ENCODE data around the gene WDTC1. TPM values are rescaled to one million over a fixed set of nuclear protein-coding genes. Genes with fewer than 3 reads are reported as not detected.

The WDTC1 gene
- total RNA-seq, 1 experiment from 2014 or later: 20.1 TPM

DNA sequence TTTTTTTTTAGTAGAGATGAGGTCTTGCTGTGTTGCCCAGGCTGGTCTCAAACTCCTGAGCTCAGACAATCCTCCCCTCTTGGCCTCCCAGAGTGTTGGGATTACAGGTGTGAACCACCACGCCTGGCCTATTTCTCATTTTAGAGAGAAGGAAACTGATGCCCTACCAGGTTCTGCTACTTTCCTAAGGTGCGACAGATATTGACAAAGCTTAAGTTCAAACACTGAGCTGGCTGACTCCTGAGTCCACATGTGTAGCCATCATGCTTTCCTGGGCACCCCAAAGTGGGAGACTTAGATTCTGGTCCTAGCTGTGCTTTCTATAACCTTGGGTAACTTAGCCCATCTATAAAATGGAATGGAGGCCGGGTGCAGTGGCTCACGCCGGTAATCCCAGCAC lies 82.4 kb downstream of the WDTC1 start:
- Mint-ChIP-seq H3K9me3 (no peaks in the 10 kb centered on the region), H3K4me3 (no peak overlapping the region), H3K36me3 (no peaks in the 10 kb centered on the region), H3K27ac (no peak overlapping the region), H3K27me3 (ENCODE audit: low read depth) (peaks cover 15% of the 10 kb centered on the region), H3K4me1 (peaks cover 10% of the 10 kb centered on the region)
- CTCF ChIA-PET: interaction anchor here (0.7 to 3.5 kb wide), 6 partner anchors 9 to 41 kb away, joined by 3 to 11 read pairs (median 6); no protein-coding TSS in a partner anchor
- ATAC-seq: no peak
- no peak for TF ChIP-seq RELA (CRISPR knock-in tag; IDR thresholded peaks at IDR 0.05; ENCODE audit: borderline replicate concordance)
- no peak for TF ChIP-seq SP1 (CRISPR knock-in tag; conservative IDR thresholded peaks at IDR 0.05)
- no peak for TF ChIP-seq MAX (CRISPR knock-in tag; IDR thresholded peaks at IDR 0.05)
- TF ChIP-seq SOX15 (CRISPR knock-in tag; IDR thresholded peaks at IDR 0.05): no peak
- TF ChIP-seq ERG (CRISPR knock-in tag; IDR thresholded peaks at IDR 0.05): no peak
- TF ChIP-seq ZNF396 (CRISPR knock-in tag; IDR thresholded peaks at IDR 0.05; ENCODE audit: borderline replicate concordance): no peak
- no peak for TF ChIP-seq TEAD4 (CRISPR knock-in tag; IDR thresholded peaks at IDR 0.05)
- TF ChIP-seq, protein P1, sequence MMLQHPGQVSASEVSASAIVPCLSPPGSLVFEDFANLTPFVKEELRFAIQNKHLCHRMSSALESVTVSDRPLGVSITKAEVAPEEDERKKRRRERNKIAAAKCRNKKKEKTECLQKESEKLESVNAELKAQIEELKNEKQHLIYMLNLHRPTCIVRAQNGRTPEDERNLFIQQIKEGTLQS (CRISPR knock-in tag; conservative IDR thresholded peaks at IDR 0.05): no peak
- TF ChIP-seq, protein P2, sequence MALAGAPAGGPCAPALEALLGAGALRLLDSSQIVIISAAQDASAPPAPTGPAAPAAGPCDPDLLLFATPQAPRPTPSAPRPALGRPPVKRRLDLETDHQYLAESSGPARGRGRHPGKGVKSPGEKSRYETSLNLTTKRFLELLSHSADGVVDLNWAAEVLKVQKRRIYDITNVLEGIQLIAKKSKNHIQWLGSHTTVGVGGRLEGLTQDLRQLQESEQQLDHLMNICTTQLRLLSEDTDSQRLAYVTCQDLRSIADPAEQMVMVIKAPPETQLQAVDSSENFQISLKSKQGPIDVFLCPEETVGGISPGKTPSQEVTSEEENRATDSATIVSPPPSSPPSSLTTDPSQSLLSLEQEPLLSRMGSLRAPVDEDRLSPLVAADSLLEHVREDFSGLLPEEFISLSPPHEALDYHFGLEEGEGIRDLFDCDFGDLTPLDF (CRISPR knock-in tag; IDR thresholded peaks at IDR 0.05): no peak
- no peak for TF ChIP-seq ATF6 (CRISPR knock-in tag; IDR thresholded peaks at IDR 0.05)
- TF ChIP-seq OVOL2 (CRISPR knock-in tag; IDR thresholded peaks at IDR 0.05; ENCODE audit: borderline replicate concordance): no peak
- DNase-seq (ENCODE audit: low spot score): no peak
- POLR2A ChIA-PET: no interaction called here

GRCh38 chr1:27318136-27318535 lies 83.7 kb downstream of the WDTC1 start:
- Mint-ChIP-seq H3K4me3 (no peak overlapping the region), H3K27ac (no peak overlapping the region), H3K36me3 (no peaks in the 10 kb centered on the region), H3K4me1 (peaks cover 14% of the 10 kb centered on the region), H3K9me3 (no peaks in the 10 kb centered on the region), H3K27me3 (ENCODE audit: low read depth) (peaks cover 10% of the 10 kb centered on the region)
- ATAC-seq: no peak
- no peak for DNase-seq (ENCODE audit: low spot score)
- POLR2A ChIA-PET: interaction anchor here (1.2 kb wide), 1 partner anchor 11 kb away, joined by 3 read pairs; no protein-coding TSS in a partner anchor
- CTCF ChIA-PET: interaction anchor here (0.7 to 3.5 kb wide), 6 partner anchors 11 to 73 kb away, joined by 3 to 11 read pairs (median 6); no protein-coding TSS in a partner anchor
- TF ChIP-seq ELF4 (CRISPR knock-in tag; IDR thresholded peaks at IDR 0.05; ENCODE audit: low read depth): no peak
- no peak for TF ChIP-seq NFE2L1 (CRISPR knock-in tag; IDR thresholded peaks at IDR 0.05)
- TF ChIP-seq MXD4 (CRISPR knock-in tag; IDR thresholded peaks at IDR 0.05; ENCODE audit: borderline replicate concordance): no peak
- TF ChIP-seq, protein P3, sequence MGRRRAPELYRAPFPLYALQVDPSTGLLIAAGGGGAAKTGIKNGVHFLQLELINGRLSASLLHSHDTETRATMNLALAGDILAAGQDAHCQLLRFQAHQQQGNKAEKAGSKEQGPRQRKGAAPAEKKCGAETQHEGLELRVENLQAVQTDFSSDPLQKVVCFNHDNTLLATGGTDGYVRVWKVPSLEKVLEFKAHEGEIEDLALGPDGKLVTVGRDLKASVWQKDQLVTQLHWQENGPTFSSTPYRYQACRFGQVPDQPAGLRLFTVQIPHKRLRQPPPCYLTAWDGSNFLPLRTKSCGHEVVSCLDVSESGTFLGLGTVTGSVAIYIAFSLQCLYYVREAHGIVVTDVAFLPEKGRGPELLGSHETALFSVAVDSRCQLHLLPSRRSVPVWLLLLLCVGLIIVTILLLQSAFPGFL (CRISPR knock-in tag; IDR thresholded peaks at IDR 0.05; ENCODE audit: borderline replicate concordance): no peak
- no peak for TF ChIP-seq IRF1 (CRISPR knock-in tag; IDR thresholded peaks at IDR 0.05)
- no peak for TF ChIP-seq ZNF671 (CRISPR knock-in tag; IDR thresholded peaks at IDR 0.05)
- TF ChIP-seq ZNF263 (CRISPR knock-in tag; IDR thresholded peaks at IDR 0.05; ENCODE audit: low read depth): no peak
- TF ChIP-seq NR2C2 (CRISPR knock-in tag; IDR thresholded peaks at IDR 0.05): no peak
- TF ChIP-seq STAT6 (CRISPR knock-in tag; conservative IDR thresholded peaks at IDR 0.05; ENCODE audit: low read depth): no peak
- TF ChIP-seq, protein P4, sequence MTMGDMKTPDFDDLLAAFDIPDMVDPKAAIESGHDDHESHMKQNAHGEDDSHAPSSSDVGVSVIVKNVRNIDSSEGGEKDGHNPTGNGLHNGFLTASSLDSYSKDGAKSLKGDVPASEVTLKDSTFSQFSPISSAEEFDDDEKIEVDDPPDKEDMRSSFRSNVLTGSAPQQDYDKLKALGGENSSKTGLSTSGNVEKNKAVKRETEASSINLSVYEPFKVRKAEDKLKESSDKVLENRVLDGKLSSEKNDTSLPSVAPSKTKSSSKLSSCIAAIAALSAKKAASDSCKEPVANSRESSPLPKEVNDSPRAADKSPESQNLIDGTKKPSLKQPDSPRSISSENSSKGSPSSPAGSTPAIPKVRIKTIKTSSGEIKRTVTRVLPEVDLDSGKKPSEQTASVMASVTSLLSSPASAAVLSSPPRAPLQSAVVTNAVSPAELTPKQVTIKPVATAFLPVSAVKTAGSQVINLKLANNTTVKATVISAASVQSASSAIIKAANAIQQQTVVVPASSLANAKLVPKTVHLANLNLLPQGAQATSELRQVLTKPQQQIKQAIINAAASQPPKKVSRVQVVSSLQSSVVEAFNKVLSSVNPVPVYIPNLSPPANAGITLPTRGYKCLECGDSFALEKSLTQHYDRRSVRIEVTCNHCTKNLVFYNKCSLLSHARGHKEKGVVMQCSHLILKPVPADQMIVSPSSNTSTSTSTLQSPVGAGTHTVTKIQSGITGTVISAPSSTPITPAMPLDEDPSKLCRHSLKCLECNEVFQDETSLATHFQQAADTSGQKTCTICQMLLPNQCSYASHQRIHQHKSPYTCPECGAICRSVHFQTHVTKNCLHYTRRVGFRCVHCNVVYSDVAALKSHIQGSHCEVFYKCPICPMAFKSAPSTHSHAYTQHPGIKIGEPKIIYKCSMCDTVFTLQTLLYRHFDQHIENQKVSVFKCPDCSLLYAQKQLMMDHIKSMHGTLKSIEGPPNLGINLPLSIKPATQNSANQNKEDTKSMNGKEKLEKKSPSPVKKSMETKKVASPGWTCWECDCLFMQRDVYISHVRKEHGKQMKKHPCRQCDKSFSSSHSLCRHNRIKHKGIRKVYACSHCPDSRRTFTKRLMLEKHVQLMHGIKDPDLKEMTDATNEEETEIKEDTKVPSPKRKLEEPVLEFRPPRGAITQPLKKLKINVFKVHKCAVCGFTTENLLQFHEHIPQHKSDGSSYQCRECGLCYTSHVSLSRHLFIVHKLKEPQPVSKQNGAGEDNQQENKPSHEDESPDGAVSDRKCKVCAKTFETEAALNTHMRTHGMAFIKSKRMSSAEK (CRISPR knock-in tag; IDR thresholded peaks at IDR 0.05; ENCODE audit: borderline replicate concordance): no peak
- no peak for TF ChIP-seq ZNF138 (CRISPR knock-in tag; conservative IDR thresholded peaks at IDR 0.05)
